HepG2 (cell line): ENCODE results near the gene RNU6-8. TPM values are rescaled to one million over a fixed set of nuclear protein-coding genes. Genes with fewer than 3 reads are reported as not detected.

ENCODE experiments used
- ARID5B ChIP-seq: IDR thresholded peaks from 2 replicates; pipeline ENCODE4 v1.4.0; 2020; ENCODE audit warnings: mild to moderate bottlenecking, missing genetic modification reagents
- ELF4 ChIP-seq: sonication (generic); formaldehyde crosslinking; IDR thresholded peaks from 2 replicates; pipeline ENCODE4 v1.5.0; 2020; ENCODE audit warnings: missing genetic modification reagents, mild to moderate bottlenecking, moderate library complexity, borderline replicate concordance
- HOXA5 ChIP-seq: sonication (generic); formaldehyde crosslinking; IDR thresholded peaks from 2 replicates; pipeline ENCODE4 v1.4.0; 2020; ENCODE audit warnings: missing genetic modification reagents
- MLLT10 ChIP-seq: sonication (generic); formaldehyde crosslinking; IDR thresholded peaks from 2 replicates; pipeline ENCODE4 v1.4.0; 2020; ENCODE audit warnings: missing genetic modification reagents
- PRMT3 ChIP-seq: sonication (generic); formaldehyde crosslinking; IDR thresholded peaks from 2 replicates; pipeline ENCODE4 v1.8.1; 2022; ENCODE audit warnings: low read depth, mild to moderate bottlenecking, moderate library complexity, missing genetic modification reagents, borderline replicate concordance
- XRCC5 ChIP-seq: fragments of 200-400 bp; formaldehyde crosslinking; optimal IDR thresholded peaks from 2 replicates; pipeline ENCODE3; 2017; ENCODE audit warnings: mild to moderate bottlenecking, low read length
- ZNF180 ChIP-seq: sonication (generic); formaldehyde crosslinking; IDR thresholded peaks from 2 replicates; pipeline ENCODE4 v1.4.0; 2020; ENCODE audit warnings: low read depth, missing genetic modification reagents, borderline replicate concordance
- ZNF205 ChIP-seq: IDR thresholded peaks from 2 replicates; pipeline ENCODE4 v1.6.1; 2018; ENCODE audit warnings: missing biosample characterization, missing genetic modification reagents
- ZNF550 ChIP-seq: sonication (generic); formaldehyde crosslinking; IDR thresholded peaks from 2 replicates; pipeline ENCODE4 v1.4.0; 2020; ENCODE audit warnings: mild to moderate bottlenecking, missing genetic modification reagents, borderline replicate concordance
- ZNF598 ChIP-seq: sonication (generic); formaldehyde crosslinking; IDR thresholded peaks from 2 replicates; pipeline ENCODE4 v1.5.1; 2020; ENCODE audit warnings: mild to moderate bottlenecking, missing genetic modification reagents, borderline replicate concordance
- ZNF616 ChIP-seq: sonication (generic); formaldehyde crosslinking; IDR thresholded peaks from 2 replicates; pipeline ENCODE4 v1.5.0; 2020; ENCODE audit warnings: low read depth, mild to moderate bottlenecking, missing genetic modification reagents
- polyA plus RNA-seq, 8 experiments: library from polyadenylated mRNA; depleted of rRNA in 3 of 8; stranded (reverse) in 7 of 8; unstranded in 1 of 8; fragments of >200 nt; fragmentation: Illumina TruSeq in 4 of 8; extraction: Trizol in 4 of 8; gene quantifications; 2 replicates each; pipeline versions ENCODE4 v1.2.1 to v1.2.3, GENCODE V29; 2011 to 2016; ENCODE audit warnings: low read depth in 4 of 8, missing spikeins in 1 of 8, mixed read lengths in 1 of 8; ENCODE audit not compliant: insufficient read depth in 1 of 8
- total RNA-seq, 5 experiments: library from RNA; depleted of rRNA; stranded (reverse); fragments of >200 nt; fragmentation: Illumina TruSeq; extraction: Trizol; gene quantifications; 2 replicates each; pipeline ENCODE4 v1.2.3, GENCODE V29; 2016; ENCODE audit warnings: low read depth in 1 of 5
- TF ChIP-seq, protein P1 (sequence below): sonication (generic); formaldehyde crosslinking; IDR thresholded peaks from 2 replicates; pipeline ENCODE4 v1.5.0; 2020; ENCODE audit warnings: missing genetic modification reagents
- TF ChIP-seq, protein P2 (sequence below): sonication (generic); formaldehyde crosslinking; conservative IDR thresholded peaks from 2 replicates; pipeline ENCODE4 v1.8.1; 2023; ENCODE audit warnings: missing genetic modification reagents
- TF ChIP-seq, protein P3 (sequence below): sonication (generic); formaldehyde crosslinking; IDR thresholded peaks from 2 replicates; pipeline ENCODE4 v1.4.0; 2020; ENCODE audit warnings: missing genetic modification reagents
- TF ChIP-seq, protein P4 (sequence below): sonication (generic); formaldehyde crosslinking; IDR thresholded peaks from 2 replicates; pipeline ENCODE4 v1.4.0; 2020; ENCODE audit warnings: missing genetic modification reagents

RNU6-8 gene
- total and polyA plus RNA-seq, 2 of the 13 experiments (the other 11 are each of a cell fraction or from before 2014, with no cell fraction given), result under 0.01 TPM; not detected in 1

DNA sequence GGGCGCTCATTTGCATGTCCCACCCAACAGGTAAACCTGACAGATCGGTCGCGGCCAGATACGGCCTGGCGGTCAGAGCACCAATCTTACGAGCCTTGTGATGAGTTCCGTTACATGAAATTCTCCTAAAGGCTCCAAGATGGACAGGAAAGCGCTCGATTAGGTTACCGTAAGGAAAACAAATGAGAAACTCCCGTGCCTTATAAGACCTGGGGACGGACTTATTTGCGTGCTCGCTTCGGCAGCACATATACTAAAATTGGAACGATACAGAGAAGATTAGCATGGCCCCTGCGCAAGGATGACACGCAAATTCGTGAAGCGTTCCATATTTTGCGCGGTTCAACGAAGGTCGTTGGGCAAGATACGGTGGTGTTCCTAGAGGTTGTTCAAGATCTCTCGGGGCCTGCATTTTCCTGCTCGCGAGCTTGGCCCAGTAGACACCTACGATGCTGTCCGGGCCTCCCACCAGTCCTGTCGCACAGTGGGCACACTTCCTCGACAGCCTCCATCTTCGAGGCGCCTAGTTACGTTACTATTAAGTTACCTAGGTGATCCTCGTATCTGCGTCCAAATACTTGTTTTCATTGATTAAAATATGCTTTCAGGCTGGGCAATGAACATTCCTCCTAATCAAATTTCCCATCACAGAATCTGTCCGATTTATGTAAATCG is 1.1 kb downstream of the RNU6-8 start, which contains the start of gene RNU6-7 (continued):
- peak; percentile 5 for TF ChIP-seq ARID5B (CRISPR knock-in tag)
- TF ChIP-seq, protein P1, sequence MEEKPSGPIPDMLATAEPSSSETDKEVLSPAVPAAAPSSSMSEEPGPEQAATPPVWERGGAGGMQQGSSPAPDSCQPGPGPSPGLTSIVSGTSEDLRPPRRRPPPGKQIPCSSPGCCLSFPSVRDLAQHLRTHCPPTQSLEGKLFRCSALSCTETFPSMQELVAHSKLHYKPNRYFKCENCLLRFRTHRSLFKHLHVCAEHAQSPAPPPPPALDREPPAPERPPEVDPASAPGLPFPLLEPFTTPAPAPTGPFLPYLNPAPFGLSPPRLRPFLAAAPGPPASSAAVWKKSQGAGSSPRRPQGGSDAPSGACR (CRISPR knock-in tag), result peak; percentile 25; the same call in 1 of the 2 replicates
- peak; percentile 49; the same call in 1 of the 2 replicates for TF ChIP-seq PRMT3 (CRISPR knock-in tag)
- TF ChIP-seq, protein P2, sequence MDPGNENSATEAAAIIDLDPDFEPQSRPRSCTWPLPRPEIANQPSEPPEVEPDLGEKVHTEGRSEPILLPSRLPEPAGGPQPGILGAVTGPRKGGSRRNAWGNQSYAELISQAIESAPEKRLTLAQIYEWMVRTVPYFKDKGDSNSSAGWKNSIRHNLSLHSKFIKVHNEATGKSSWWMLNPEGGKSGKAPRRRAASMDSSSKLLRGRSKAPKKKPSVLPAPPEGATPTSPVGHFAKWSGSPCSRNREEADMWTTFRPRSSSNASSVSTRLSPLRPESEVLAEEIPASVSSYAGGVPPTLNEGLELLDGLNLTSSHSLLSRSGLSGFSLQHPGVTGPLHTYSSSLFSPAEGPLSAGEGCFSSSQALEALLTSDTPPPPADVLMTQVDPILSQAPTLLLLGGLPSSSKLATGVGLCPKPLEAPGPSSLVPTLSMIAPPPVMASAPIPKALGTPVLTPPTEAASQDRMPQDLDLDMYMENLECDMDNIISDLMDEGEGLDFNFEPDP, result no peak; the same call in 1 of the 2 replicates
- TF ChIP-seq ELF4 (CRISPR knock-in tag), result no peak
- peak; percentile 23; the same call in 1 of the 2 replicates for TF ChIP-seq ZNF616 (CRISPR knock-in tag)
- no peak for TF ChIP-seq HOXA5 (CRISPR knock-in tag)
- TF ChIP-seq, protein P3, sequence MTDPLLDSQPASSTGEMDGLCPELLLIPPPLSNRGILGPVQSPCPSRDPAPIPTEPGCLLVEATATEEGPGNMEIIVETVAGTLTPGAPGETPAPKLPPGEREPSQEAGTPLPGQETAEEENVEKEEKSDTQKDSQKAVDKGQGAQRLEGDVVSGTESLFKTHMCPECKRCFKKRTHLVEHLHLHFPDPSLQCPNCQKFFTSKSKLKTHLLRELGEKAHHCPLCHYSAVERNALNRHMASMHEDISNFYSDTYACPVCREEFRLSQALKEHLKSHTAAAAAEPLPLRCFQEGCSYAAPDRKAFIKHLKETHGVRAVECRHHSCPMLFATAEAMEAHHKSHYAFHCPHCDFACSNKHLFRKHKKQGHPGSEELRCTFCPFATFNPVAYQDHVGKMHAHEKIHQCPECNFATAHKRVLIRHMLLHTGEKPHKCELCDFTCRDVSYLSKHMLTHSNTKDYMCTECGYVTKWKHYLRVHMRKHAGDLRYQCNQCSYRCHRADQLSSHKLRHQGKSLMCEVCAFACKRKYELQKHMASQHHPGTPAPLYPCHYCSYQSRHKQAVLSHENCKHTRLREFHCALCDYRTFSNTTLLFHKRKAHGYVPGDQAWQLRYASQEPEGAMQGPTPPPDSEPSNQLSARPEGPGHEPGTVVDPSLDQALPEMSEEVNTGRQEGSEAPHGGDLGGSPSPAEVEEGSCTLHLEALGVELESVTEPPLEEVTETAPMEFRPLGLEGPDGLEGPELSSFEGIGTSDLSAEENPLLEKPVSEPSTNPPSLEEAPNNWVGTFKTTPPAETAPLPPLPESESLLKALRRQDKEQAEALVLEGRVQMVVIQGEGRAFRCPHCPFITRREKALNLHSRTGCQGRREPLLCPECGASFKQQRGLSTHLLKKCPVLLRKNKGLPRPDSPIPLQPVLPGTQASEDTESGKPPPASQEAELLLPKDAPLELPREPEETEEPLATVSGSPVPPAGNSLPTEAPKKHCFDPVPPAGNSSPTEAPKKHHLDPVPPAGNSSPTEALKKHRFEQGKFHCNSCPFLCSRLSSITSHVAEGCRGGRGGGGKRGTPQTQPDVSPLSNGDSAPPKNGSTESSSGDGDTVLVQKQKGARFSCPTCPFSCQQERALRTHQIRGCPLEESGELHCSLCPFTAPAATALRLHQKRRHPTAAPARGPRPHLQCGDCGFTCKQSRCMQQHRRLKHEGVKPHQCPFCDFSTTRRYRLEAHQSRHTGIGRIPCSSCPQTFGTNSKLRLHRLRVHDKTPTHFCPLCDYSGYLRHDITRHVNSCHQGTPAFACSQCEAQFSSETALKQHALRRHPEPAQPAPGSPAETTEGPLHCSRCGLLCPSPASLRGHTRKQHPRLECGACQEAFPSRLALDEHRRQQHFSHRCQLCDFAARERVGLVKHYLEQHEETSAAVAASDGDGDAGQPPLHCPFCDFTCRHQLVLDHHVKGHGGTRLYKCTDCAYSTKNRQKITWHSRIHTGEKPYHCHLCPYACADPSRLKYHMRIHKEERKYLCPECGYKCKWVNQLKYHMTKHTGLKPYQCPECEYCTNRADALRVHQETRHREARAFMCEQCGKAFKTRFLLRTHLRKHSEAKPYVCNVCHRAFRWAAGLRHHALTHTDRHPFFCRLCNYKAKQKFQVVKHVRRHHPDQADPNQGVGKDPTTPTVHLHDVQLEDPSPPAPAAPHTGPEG (CRISPR knock-in tag), result 0 out of 2 replicates have a peak, but pooled peaks have one; percentile 26
- TF ChIP-seq ZNF598 (CRISPR knock-in tag), result no peak; the same call in 1 of the 2 replicates
- TF ChIP-seq, protein P4, sequence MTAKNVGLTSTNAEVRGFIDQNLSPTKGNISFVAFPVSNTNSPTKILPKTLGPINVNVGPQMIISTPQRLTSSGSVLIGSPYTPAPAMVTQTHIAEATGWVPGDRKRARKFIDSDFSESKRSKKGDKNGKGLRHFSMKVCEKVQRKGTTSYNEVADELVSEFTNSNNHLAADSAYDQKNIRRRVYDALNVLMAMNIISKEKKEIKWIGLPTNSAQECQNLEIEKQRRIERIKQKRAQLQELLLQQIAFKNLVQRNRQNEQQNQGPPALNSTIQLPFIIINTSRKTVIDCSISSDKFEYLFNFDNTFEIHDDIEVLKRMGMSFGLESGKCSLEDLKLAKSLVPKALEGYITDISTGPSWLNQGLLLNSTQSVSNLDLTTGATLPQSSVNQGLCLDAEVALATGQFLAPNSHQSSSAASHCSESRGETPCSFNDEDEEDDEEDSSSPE (CRISPR knock-in tag), result peak; percentile 29; the same call in 1 of the 2 replicates
- TF ChIP-seq ZNF205, result no peak; the same call in none of the 2 replicates
- no peak for TF ChIP-seq ZNF550 (CRISPR knock-in tag)
- no peak for TF ChIP-seq ZNF180
- peak; percentile 31 for TF ChIP-seq XRCC5
- no peak for TF ChIP-seq MLLT10 (CRISPR knock-in tag)
